H9 (cell line): Measurements from ENCODE around the gene KREMEN1. TPM values are rescaled to one million over a fixed set of nuclear protein-coding genes. Genes with fewer than 3 reads are reported as not detected.

ENCODE experiments used
- DNase-seq: peaks from one replicate; pipeline ENCODE4 v3.0.0-alpha.2; 2017
- H2AFZ ChIP-seq: one replicate; pipeline ENCODE4 v1.6.1; 2013; ENCODE audit warnings: mild to moderate bottlenecking, low read length, control low read depth, moderate library complexity
- H2AK5ac ChIP-seq: 2 replicates; pipeline ENCODE4 v1.6.1; 2013; ENCODE audit warnings: low read length, control low read depth, mixed read lengths; ENCODE audit not compliant: insufficient read length
- H2BK120ac ChIP-seq: one replicate; pipeline ENCODE4 v1.6.1; 2013; ENCODE audit warnings: low read depth, mild to moderate bottlenecking, low read length, control low read depth, inconsistent platforms; ENCODE audit not compliant: poor library complexity, severe bottlenecking
- H2BK12ac ChIP-seq: 2 replicates; pipeline ENCODE4 v1.6.1; 2013; ENCODE audit warnings: low read length, control low read depth, mixed read lengths, low read depth; ENCODE audit not compliant: insufficient read length
- H2BK15ac ChIP-seq: 2 replicates; pipeline ENCODE4 v1.6.1; 2013; ENCODE audit warnings: low read depth, low read length, control low read depth
- H2BK20ac ChIP-seq: one replicate; pipeline ENCODE4 v1.6.1; 2013; ENCODE audit warnings: low read depth, mild to moderate bottlenecking, low read length, control low read depth, inconsistent platforms; ENCODE audit not compliant: poor library complexity, severe bottlenecking
- H2BK5ac ChIP-seq: 2 replicates; pipeline ENCODE4 v1.6.1; 2013; ENCODE audit warnings: low read length, control low read depth, mixed read lengths; ENCODE audit not compliant: insufficient read length
- H3K14ac ChIP-seq: 2 replicates; pipeline ENCODE4 v1.6.1; 2013; ENCODE audit warnings: low read length, control low read depth; ENCODE audit not compliant: insufficient read depth
- H3K18ac ChIP-seq: 2 replicates; pipeline ENCODE4 v1.6.1; 2013; ENCODE audit warnings: low read depth, mild to moderate bottlenecking, mixed read lengths, low read length, control low read depth; ENCODE audit not compliant: insufficient read length
- H3K23ac ChIP-seq: 2 replicates; pipeline ENCODE4 v1.6.1; 2013; ENCODE audit warnings: low read length, control low read depth, mixed read lengths, low read depth; ENCODE audit not compliant: insufficient read length
- H3K23me2 ChIP-seq: 2 replicates; pipeline ENCODE4 v1.6.1; 2013; ENCODE audit warnings: low read depth, mild to moderate bottlenecking, mixed read lengths, low read length, control low read depth; ENCODE audit not compliant: insufficient read length, poor library complexity, severe bottlenecking
- H3K27ac ChIP-seq: 2 replicates; pipeline ENCODE4 v1.5.1; 2013; ENCODE audit warnings: low read length, control low read depth, mixed read lengths, low read depth; ENCODE audit not compliant: insufficient read length
- H3K27me3 ChIP-seq: 2 replicates; pipeline ENCODE4 v1.6.1; 2013; ENCODE audit warnings: low read length, control low read depth, inconsistent platforms; ENCODE audit not compliant: insufficient read depth
- H3K4ac ChIP-seq: 2 replicates; pipeline ENCODE4 v1.6.1; 2013; ENCODE audit warnings: low read depth, mild to moderate bottlenecking, control low read depth, inconsistent platforms, low read length, moderate library complexity
- H3K4me1 ChIP-seq: 2 replicates; pipeline ENCODE4 v1.6.1; 2013; ENCODE audit warnings: low read length, control low read depth, inconsistent platforms; ENCODE audit not compliant: insufficient read depth
- H3K4me2 ChIP-seq: 2 replicates; pipeline ENCODE4 v1.6.1; 2013; ENCODE audit warnings: low read length, control low read depth, mixed read lengths; ENCODE audit not compliant: insufficient read length, insufficient read depth
- H3K56ac ChIP-seq: 2 replicates; pipeline ENCODE4 v1.6.1; 2013; ENCODE audit warnings: low read depth, mild to moderate bottlenecking, mixed read lengths, low read length, control low read depth; ENCODE audit not compliant: insufficient read length
- H3K79me1 ChIP-seq: 2 replicates; pipeline ENCODE4 v1.6.1; 2013; ENCODE audit warnings: low read depth, mild to moderate bottlenecking, moderate library complexity, low read length, control low read depth, inconsistent platforms; ENCODE audit not compliant: insufficient read depth, poor library complexity, severe bottlenecking
- H3K79me2 ChIP-seq: 2 replicates; pipeline ENCODE4 v1.6.1; 2013; ENCODE audit warnings: low read length, control low read depth, inconsistent platforms; ENCODE audit not compliant: insufficient read depth
- H3K9ac ChIP-seq: 2 replicates; pipeline ENCODE4 v1.6.1; 2013; ENCODE audit warnings: low read length, control low read depth, mixed read lengths; ENCODE audit not compliant: insufficient read length; ENCODE audit errors: extremely low read depth
- H3K9me3 ChIP-seq: one replicate; pipeline ENCODE4 v1.6.1; 2013; ENCODE audit warnings: low read depth, low read length, inconsistent platforms; ENCODE audit not compliant: control insufficient read depth
- H3T11ph ChIP-seq: one replicate; pipeline ENCODE4 v1.6.1; 2013; ENCODE audit warnings: mild to moderate bottlenecking, low read length, control low read depth, inconsistent platforms
- H4K20me1 ChIP-seq: one replicate; pipeline ENCODE4 v1.6.1; 2013; ENCODE audit not compliant: control insufficient read depth, insufficient read length, insufficient read depth
- H4K5ac ChIP-seq: 2 replicates; pipeline ENCODE4 v1.6.1; 2013; ENCODE audit warnings: low read depth, mild to moderate bottlenecking, mixed read lengths, low read length, control low read depth; ENCODE audit not compliant: insufficient read length
- H4K8ac ChIP-seq: replicated peaks from 2 replicates; pipeline ENCODE4 v1.6.1; 2013; ENCODE audit warnings: low read length, control low read depth, mixed read lengths, low read depth; ENCODE audit not compliant: insufficient read length
- H4K91ac ChIP-seq: 2 replicates; pipeline ENCODE4 v1.6.1; 2013; ENCODE audit warnings: low read depth, mild to moderate bottlenecking, moderate library complexity, mixed read lengths, low read length, control low read depth; ENCODE audit not compliant: insufficient read length
- H3K27ac Mint-ChIP-seq, 3 experiments: 2 replicates in 2 of 3; 3 replicates in 1 of 3; pipeline ENCODE4 v1.8.0; 2020 to 2021; ENCODE audit warnings: mixed read lengths in 3 of 3, mild to moderate bottlenecking in 1 of 3, moderate library complexity in 1 of 3
- H3K27me3 Mint-ChIP-seq: 2 replicates; pipeline ENCODE4 v1.8.0; 2021; ENCODE audit warnings: low read depth, mild to moderate bottlenecking, moderate library complexity, mixed read lengths
- H3K36me3 Mint-ChIP-seq, 3 experiments: 2 replicates in 2 of 3; 3 replicates in 1 of 3; pipeline ENCODE4 v1.8.0; 2020 to 2021; ENCODE audit warnings: low read depth in 3 of 3, mixed read lengths in 3 of 3; ENCODE audit not compliant: insufficient read depth in 1 of 3
- H3K4me1 Mint-ChIP-seq, 2 experiments: 2 replicates each; pipeline ENCODE4 v1.8.0; 2020; ENCODE audit warnings: mixed read lengths in 2 of 2
- H3K4me3 Mint-ChIP-seq, 2 experiments: 2 replicates in 1 of 2; 3 replicates in 1 of 2; pipeline ENCODE4 v1.8.0; 2020 to 2021; ENCODE audit warnings: mild to moderate bottlenecking in 2 of 2, mixed read lengths in 2 of 2, moderate library complexity in 1 of 2
- H3K9me3 Mint-ChIP-seq, 2 experiments: 2 replicates in 1 of 2; 3 replicates in 1 of 2; pipeline ENCODE4 v1.8.0; 2020; ENCODE audit warnings: mild to moderate bottlenecking in 2 of 2, mixed read lengths in 2 of 2, moderate library complexity in 1 of 2
- WGBS: extraction: QIAGEN DNeasy Blood & Tissue Kit; methylation state at CpG from one replicate; pipeline ENCODE4 v1.1.7; 2013; ENCODE audit warnings: missing lambda C conversion rate, low lambda C conversion rate, mixed read lengths; ENCODE audit not compliant: insufficient read length; ENCODE audit errors: extremely low coverage; 5-methylcytosine and 5-hydroxymethylcytosine counted together
- total RNA-seq: library from RNA; stranded (reverse); gene quantifications from 2 replicates; pipeline ENCODE4 v1.2.1, GENCODE V29; 2021
- TF ChIP-seq, protein P1 (sequence below): fragments of 200-600 bp; sonication (generic); conservative IDR thresholded peaks from 3 replicates; pipeline ENCODE4 v1.8.0; 2021; ENCODE audit warnings: antibody characterized with exemption, mild to moderate bottlenecking

The KREMEN1 gene
- total RNA-seq, 1 experiment from 2014 or later, result 2.4 TPM

GRCh38 chr22:29129808-29130140, 56.9 kb downstream of the KREMEN1 start:
- Histone ChIP-seq H2AK5ac (no peak overlapping the region), H4K20me1 (no peaks in the 10 kb centered on the region), H2BK15ac (no peak overlapping the region), H3K18ac (no peak overlapping the region), H3K9me3 (no peaks in the 10 kb centered on the region), H3K4me2 (no peak overlapping the region), H3K79me2 (no peaks in the 10 kb centered on the region), H2BK20ac (no peak overlapping the region), H4K91ac (no peak overlapping the region), H4K8ac (no peak overlapping the region), H3K4ac (no peak overlapping the region), H2BK120ac (no peak overlapping the region), H3K27me3 (no peaks in the 10 kb centered on the region), H3K4me1 (no peaks in the 10 kb centered on the region), H2AFZ (no peak overlapping the region), H3K23ac (no peak overlapping the region), H3K27ac (no peak overlapping the region), H3T11ph (no peak overlapping the region), H2BK5ac (no peak overlapping the region), H3K14ac (no peak overlapping the region), H3K23me2 (no peaks in the 10 kb centered on the region), H4K5ac (no peak overlapping the region), H3K56ac (no peak overlapping the region), H3K9ac (no peak overlapping the region), H3K79me1 (no peaks in the 10 kb centered on the region), H2BK12ac (no peak overlapping the region)
- H3K36me3 Mint-ChIP-seq, result peaks cover 3 to 4% (median 4%) of the 10 kb centered on the region in 3 experiments; a peak in 4 of 7 replicates
- H3K4me1 Mint-ChIP-seq, result peaks cover 3 to 4% of the 10 kb centered on the region in 2 experiments
- H3K27me3 Mint-ChIP-seq, result no peaks in the 10 kb centered on the region
- WGBS, result no CpG with 5 or more reads among the region's 2 CpGs
- peak overlapping the region in 1 of 3 experiments; percentile 80; a peak in 2 of 7 replicates for H3K27ac Mint-ChIP-seq
- peaks cover 4 to 7% of the 10 kb centered on the region in 2 experiments; a peak in 2 of 5 replicates for H3K9me3 Mint-ChIP-seq
- no peak overlapping the region for H3K4me3 Mint-ChIP-seq
- TF ChIP-seq, protein P1, sequence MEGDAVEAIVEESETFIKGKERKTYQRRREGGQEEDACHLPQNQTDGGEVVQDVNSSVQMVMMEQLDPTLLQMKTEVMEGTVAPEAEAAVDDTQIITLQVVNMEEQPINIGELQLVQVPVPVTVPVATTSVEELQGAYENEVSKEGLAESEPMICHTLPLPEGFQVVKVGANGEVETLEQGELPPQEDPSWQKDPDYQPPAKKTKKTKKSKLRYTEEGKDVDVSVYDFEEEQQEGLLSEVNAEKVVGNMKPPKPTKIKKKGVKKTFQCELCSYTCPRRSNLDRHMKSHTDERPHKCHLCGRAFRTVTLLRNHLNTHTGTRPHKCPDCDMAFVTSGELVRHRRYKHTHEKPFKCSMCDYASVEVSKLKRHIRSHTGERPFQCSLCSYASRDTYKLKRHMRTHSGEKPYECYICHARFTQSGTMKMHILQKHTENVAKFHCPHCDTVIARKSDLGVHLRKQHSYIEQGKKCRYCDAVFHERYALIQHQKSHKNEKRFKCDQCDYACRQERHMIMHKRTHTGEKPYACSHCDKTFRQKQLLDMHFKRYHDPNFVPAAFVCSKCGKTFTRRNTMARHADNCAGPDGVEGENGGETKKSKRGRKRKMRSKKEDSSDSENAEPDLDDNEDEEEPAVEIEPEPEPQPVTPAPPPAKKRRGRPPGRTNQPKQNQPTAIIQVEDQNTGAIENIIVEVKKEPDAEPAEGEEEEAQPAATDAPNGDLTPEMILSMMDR, result no peak
- no peak for DNase-seq
